HepG2 (cell line): Measurements from ENCODE around the gene CASP3. TPM values are rescaled to one million over a fixed set of nuclear protein-coding genes. Genes with fewer than 3 reads are reported as not detected.

Experiments
- ATAC-seq: fragments of 200-7000 bp; cut with Tn5 transposase; 3 replicates; pipeline ENCODE4 v1.9.1; 2020; ENCODE audit warnings: mild to moderate bottlenecking, moderate library complexity
- BruUV-seq: library from RNA; stranded (reverse); fragments of 400-500 nt; replicated peaks from 2 replicates; lab custom pipeline; 2021; lab: Mats Ljungman, UMichigan
- CTCF ChIA-PET: fragments of 300-600 bp; formaldehyde crosslinking; extraction: SDS; loops from one replicate; lab custom pipeline; 2021; ENCODE audit warnings: low total read pairs, inconsistent platforms, low intra/inter-chr PET ratio; lab: Yijun Ruan, JAX
- POLR2A ChIA-PET: fragments of 350-600 bp; sonication (Branson Sonifier 250); formaldehyde crosslinking; loops from one replicate; lab custom pipeline; 2020; ENCODE audit warnings: antibody characterized with exemption, inconsistent platforms; lab: Yijun Ruan, JAX
- DNase-seq: peaks from one replicate; pipeline ENCODE4 v3.0.0-alpha.2; 2015; ENCODE audit warnings: low spot score
- FAIRE-seq: peaks from 3 replicates; lab custom pipeline; 2011; peaks lifted over from hg19 to GRCh38; lab: Jason Lieb, UNC
- H2AFZ ChIP-seq: one replicate; pipeline ENCODE4 v1.6.1; 2011; ENCODE audit warnings: low read length, inconsistent platforms
- H3K27ac ChIP-seq: fragments of 300-600 bp; 3 replicates; pipeline ENCODE4 v1.8.0; 2011; ENCODE audit warnings: mixed run types, mild to moderate bottlenecking, mixed read lengths, low read length, inconsistent platforms; ENCODE audit not compliant: insufficient read depth; ENCODE audit errors: extremely low read length
- H3K27me3 ChIP-seq, 2 experiments: fragments of 200-600 bp in 1 of 2; 2 replicates in 1 of 2; 3 replicates in 1 of 2; pipeline versions ENCODE4 v1.6.0 to v1.8.0; 2011; ENCODE audit warnings: low read length in 2 of 2, mild to moderate bottlenecking in 2 of 2, moderate library complexity in 2 of 2, inconsistent platforms in 1 of 2; ENCODE audit not compliant: insufficient read depth in 2 of 2, control insufficient read depth in 1 of 2
- H3K36me3 ChIP-seq, 2 experiments: fragments of 200-600 bp in 1 of 2; replicated peaks in 1 of 2; 2 replicates in 1 of 2; 3 replicates in 1 of 2; pipeline versions ENCODE4 v1.5.1 to v1.8.0; 2011; ENCODE audit warnings: low read length in 2 of 2, inconsistent platforms in 1 of 2; ENCODE audit not compliant: insufficient read depth in 2 of 2, control insufficient read depth in 1 of 2
- H3K4me1 ChIP-seq: 2 replicates; pipeline ENCODE4 v1.5.1; 2012; ENCODE audit warnings: low read length, inconsistent platforms; ENCODE audit not compliant: insufficient read depth
- H3K4me2 ChIP-seq: 2 replicates; pipeline ENCODE4 v1.6.0; 2011; ENCODE audit warnings: low read depth, low read length, inconsistent platforms
- H3K4me3 ChIP-seq, 3 experiments: fragments of 200-600 bp in 1 of 3; sonication (generic), shearing (Covaris generic) in 1 of 3; replicated peaks in 1 of 3; 2 replicates each; pipeline ENCODE4 v1.5.1; 2011 to 2016; ENCODE audit warnings: low read length in 3 of 3, inconsistent platforms in 2 of 3, low read depth in 2 of 3, mild to moderate bottlenecking in 2 of 3, control low read depth in 1 of 3, mixed read lengths in 1 of 3; ENCODE audit not compliant: insufficient read depth in 1 of 3
- H3K79me2 ChIP-seq: one replicate; pipeline ENCODE4 v1.6.1; 2011; ENCODE audit warnings: low read length, inconsistent platforms; ENCODE audit not compliant: insufficient read depth
- H3K9ac ChIP-seq: 2 replicates; pipeline ENCODE4 v1.6.0; 2011; ENCODE audit warnings: mild to moderate bottlenecking, low read depth, low read length, inconsistent platforms; ENCODE audit not compliant: insufficient read depth
- H3K9me3 ChIP-seq: 2 replicates; pipeline ENCODE4 v1.5.1; 2012; ENCODE audit warnings: mild to moderate bottlenecking, low read length
- H4K20me1 ChIP-seq: 2 replicates; pipeline ENCODE4 v1.6.0; 2011; ENCODE audit warnings: inconsistent platforms, mild to moderate bottlenecking, low read length, moderate library complexity; ENCODE audit not compliant: insufficient read depth
- AGO2 ChIP-seq: fragments of 200-400 bp; formaldehyde crosslinking; optimal IDR thresholded peaks from 2 replicates; pipeline ENCODE3; 2017; ENCODE audit warnings: mild to moderate bottlenecking, low read depth, low read length, moderate library complexity
- ELF3 ChIP-seq: IDR thresholded peaks from 2 replicates; pipeline ENCODE4 v1.6.1; 2016; ENCODE audit warnings: missing genetic modification reagents, missing compliant biosample characterization
- KLF12 ChIP-seq: sonication (generic); formaldehyde crosslinking; IDR thresholded peaks from 2 replicates; pipeline ENCODE4 v1.4.0; 2020; ENCODE audit warnings: missing genetic modification reagents, borderline replicate concordance
- NBN ChIP-seq: fragments of 450-650 bp; conservative IDR thresholded peaks from 2 replicates; pipeline ENCODE4 v1.6.1; 2017
- NKX3-1 ChIP-seq: sonication (generic); formaldehyde crosslinking; IDR thresholded peaks from 2 replicates; pipeline ENCODE4 v1.5.0; 2020; ENCODE audit warnings: missing genetic modification reagents
- SIN3A ChIP-seq: IDR thresholded peaks from 2 replicates; pipeline ENCODE4 v1.6.1; 2011; ENCODE audit warnings: low read depth, mild to moderate bottlenecking, control low read depth, low read length, borderline replicate concordance
- ZFX ChIP-seq: sonication (generic); formaldehyde crosslinking; IDR thresholded peaks from 2 replicates; pipeline ENCODE4 v1.4.0; 2020; ENCODE audit warnings: mild to moderate bottlenecking, low read depth, missing genetic modification reagents, moderate library complexity
- ZNF670 ChIP-seq: sonication (generic); formaldehyde crosslinking; IDR thresholded peaks from 2 replicates; pipeline ENCODE4 v1.8.0; 2022; ENCODE audit warnings: mild to moderate bottlenecking, missing genetic modification reagents, borderline replicate concordance
- WGBS: methylation state at CpG from one replicate; pipeline ENCODE4 v1.1.6; 2017; ENCODE audit warnings: low lambda C conversion rate; 5-methylcytosine and 5-hydroxymethylcytosine counted together
- in situ Hi-C: cut with HindIII; loops from 2 replicates; pipeline ENCODE4 v1.10.0; 2017; ENCODE audit warnings: low pct_unique_long_range_greater_than_20kb; ENCODE audit not compliant: extremely low pct_ligation_motif_present
- intact Hi-C: fragments of 100-400 bp; cut with micrococcal nuclease; formaldehyde crosslinking; loops from one replicate; pipeline ENCODE4 v1.10.0; 2022; ENCODE audit not compliant: unreplicated experiment
- polyA plus RNA-seq, 8 experiments: library from polyadenylated mRNA; depleted of rRNA in 3 of 8; stranded (reverse) in 7 of 8; unstranded in 1 of 8; fragments of >200 nt; fragmentation: Illumina TruSeq in 4 of 8; extraction: Trizol in 4 of 8; gene quantifications; 2 replicates each; pipeline versions ENCODE4 v1.2.1 to v1.2.3, GENCODE V29; 2011 to 2016; ENCODE audit warnings: low read depth in 4 of 8, missing spikeins in 1 of 8, mixed read lengths in 1 of 8; ENCODE audit not compliant: insufficient read depth in 1 of 8
- total RNA-seq, 5 experiments: library from RNA; depleted of rRNA; stranded (reverse); fragments of >200 nt; fragmentation: Illumina TruSeq; extraction: Trizol; gene quantifications; 2 replicates each; pipeline ENCODE4 v1.2.3, GENCODE V29; 2016; ENCODE audit warnings: low read depth in 1 of 5
- TF ChIP-seq, protein P1 (sequence below): sonication (generic); formaldehyde crosslinking; IDR thresholded peaks from 2 replicates; pipeline ENCODE4 v1.8.0; 2023; ENCODE audit warnings: mild to moderate bottlenecking, missing genetic modification reagents
- TF ChIP-seq, protein P2 (sequence below): sonication (generic); formaldehyde crosslinking; conservative IDR thresholded peaks from 2 replicates; pipeline ENCODE4 v1.8.0; 2022; ENCODE audit warnings: low read depth, missing genetic modification reagents
- TF ChIP-seq, protein P3 (sequence below): sonication (generic); formaldehyde crosslinking; IDR thresholded peaks from 2 replicates; pipeline ENCODE4 v1.8.0; 2022; ENCODE audit warnings: missing genetic modification reagents, mild to moderate bottlenecking, borderline replicate concordance
- TF ChIP-seq, protein P4 (sequence below): sonication (generic); formaldehyde crosslinking; IDR thresholded peaks from 2 replicates; pipeline ENCODE4 v1.4.0; 2020; ENCODE audit warnings: missing genetic modification reagents
- TF ChIP-seq, protein P5 (sequence below): sonication (generic); formaldehyde crosslinking; IDR thresholded peaks from 2 replicates; pipeline ENCODE4 v1.4.0; 2020; ENCODE audit warnings: mild to moderate bottlenecking, missing genetic modification reagents

CASP3 gene
- total and polyA plus RNA-seq, 2 of the 13 experiments (the other 11 are each of a cell fraction or from before 2014, with no cell fraction given), result 26.0 to 77.8 TPM

DNA sequence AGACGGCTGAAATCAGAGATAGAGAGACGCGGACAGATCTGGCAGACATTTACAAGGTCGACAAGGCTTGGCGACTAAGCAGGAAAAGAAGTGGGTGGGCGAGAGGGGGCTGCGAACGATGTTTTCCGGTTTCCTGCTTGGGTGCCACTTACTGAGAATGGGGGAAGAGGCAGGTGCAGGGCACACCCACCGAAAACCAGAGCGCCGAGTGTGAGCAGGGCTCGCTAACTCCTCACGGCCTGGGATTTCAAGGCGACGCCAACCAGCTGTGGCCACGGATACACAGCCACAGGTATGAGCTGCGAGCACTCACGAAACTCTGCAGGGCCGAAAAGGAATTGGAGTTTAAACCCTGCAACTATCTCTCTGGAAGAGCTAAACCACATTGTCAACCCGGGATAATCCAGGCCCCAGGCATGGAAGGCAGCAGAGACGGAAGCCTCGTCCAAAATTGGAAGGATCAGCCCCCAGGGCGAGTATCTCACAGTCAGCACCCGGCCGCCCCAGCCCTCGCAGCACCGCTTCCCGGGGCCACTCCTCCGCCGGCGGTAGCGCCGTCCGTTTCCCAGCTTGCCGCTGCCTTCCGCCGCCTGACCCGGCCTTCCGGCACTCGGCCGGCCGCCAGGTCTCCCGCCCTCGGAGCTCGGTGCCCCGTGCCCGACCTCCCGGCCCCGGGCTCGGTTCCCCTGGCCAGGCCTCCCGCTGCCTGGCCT is 778 bp downstream of the CASP3 start:
- Histone ChIP-seq H3K9ac (peak overlapping the region; percentile 89), H3K4me1 (peaks cover 56% of the 10 kb centered on the region), H3K4me2 (peak overlapping the region; percentile 94), H3K27me3 (no peaks in the 10 kb centered on the region; a peak in 1 of 5 replicates), H4K20me1 (peaks cover 10% of the 10 kb centered on the region; the same call in 1 of the 2 replicates), H3K9me3 (no peaks in the 10 kb centered on the region), H3K4me3 (peak overlapping the region; percentile 84 to 92 (median 86)), H2AFZ (no peak overlapping the region), H3K27ac (peak overlapping the region; percentile 88), H3K36me3 (no peaks in the 10 kb centered on the region), H3K79me2 (peaks cover 60% of the 10 kb centered on the region)
- DNase-seq, result peak; percentile 34
- no peak for FAIRE-seq
- BruUV-seq, result no TSS peak
- ATAC-seq, result peak; percentile 58
- POLR2A ChIA-PET, result interaction anchor here (0.7 to 4.3 kb wide), 13 partner anchors 9 to 249 kb away, joined by 3 to 48 read pairs (median 5); partner anchors contain the start of genes CENPU and IRF2
- intact Hi-C loops (loop anchor here (2.0 to 10.0 kb wide), 4 partner anchors 22 to 384 kb away; partner anchors contain the start of gene IRF2), in situ Hi-C loops (no loop called here)
- CTCF ChIA-PET, result no interaction called here
- WGBS, result under 1% methylated on average over 22 of the region's 52 CpGs
- TF ChIP-seq, protein P1, sequence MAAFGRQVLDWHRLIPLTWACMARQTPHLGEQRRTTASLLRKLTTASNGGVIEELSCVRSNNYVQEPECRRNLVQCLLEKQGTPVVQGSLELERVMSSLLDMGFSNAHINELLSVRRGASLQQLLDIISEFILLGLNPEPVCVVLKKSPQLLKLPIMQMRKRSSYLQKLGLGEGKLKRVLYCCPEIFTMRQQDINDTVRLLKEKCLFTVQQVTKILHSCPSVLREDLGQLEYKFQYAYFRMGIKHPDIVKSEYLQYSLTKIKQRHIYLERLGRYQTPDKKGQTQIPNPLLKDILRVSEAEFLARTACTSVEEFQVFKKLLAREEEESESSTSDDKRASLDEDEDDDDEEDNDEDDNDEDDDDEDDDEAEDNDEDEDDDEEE, result 0 out of 2 replicates have a peak, but pooled peaks have one; percentile 72
- peak; percentile 31; the same call in 1 of the 2 replicates for TF ChIP-seq SIN3A
- no peak for TF ChIP-seq ELF3 (CRISPR knock-in tag)
- 0 out of 2 replicates have a peak, but pooled peaks have one; percentile 27 for TF ChIP-seq KLF12
- TF ChIP-seq AGO2, result peak; percentile 73
- TF ChIP-seq ZFX (CRISPR knock-in tag), result peak; percentile 53
- TF ChIP-seq, protein P2, sequence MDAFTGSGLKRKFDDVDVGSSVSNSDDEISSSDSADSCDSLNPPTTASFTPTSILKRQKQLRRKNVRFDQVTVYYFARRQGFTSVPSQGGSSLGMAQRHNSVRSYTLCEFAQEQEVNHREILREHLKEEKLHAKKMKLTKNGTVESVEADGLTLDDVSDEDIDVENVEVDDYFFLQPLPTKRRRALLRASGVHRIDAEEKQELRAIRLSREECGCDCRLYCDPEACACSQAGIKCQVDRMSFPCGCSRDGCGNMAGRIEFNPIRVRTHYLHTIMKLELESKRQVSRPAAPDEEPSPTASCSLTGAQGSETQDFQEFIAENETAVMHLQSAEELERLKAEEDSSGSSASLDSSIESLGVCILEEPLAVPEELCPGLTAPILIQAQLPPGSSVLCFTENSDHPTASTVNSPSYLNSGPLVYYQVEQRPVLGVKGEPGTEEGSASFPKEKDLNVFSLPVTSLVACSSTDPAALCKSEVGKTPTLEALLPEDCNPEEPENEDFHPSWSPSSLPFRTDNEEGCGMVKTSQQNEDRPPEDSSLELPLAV (CRISPR knock-in tag), result no peak
- TF ChIP-seq, protein P3, sequence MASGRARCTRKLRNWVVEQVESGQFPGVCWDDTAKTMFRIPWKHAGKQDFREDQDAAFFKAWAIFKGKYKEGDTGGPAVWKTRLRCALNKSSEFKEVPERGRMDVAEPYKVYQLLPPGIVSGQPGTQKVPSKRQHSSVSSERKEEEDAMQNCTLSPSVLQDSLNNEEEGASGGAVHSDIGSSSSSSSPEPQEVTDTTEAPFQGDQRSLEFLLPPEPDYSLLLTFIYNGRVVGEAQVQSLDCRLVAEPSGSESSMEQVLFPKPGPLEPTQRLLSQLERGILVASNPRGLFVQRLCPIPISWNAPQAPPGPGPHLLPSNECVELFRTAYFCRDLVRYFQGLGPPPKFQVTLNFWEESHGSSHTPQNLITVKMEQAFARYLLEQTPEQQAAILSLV (CRISPR knock-in tag), result no peak
- TF ChIP-seq, protein P4, sequence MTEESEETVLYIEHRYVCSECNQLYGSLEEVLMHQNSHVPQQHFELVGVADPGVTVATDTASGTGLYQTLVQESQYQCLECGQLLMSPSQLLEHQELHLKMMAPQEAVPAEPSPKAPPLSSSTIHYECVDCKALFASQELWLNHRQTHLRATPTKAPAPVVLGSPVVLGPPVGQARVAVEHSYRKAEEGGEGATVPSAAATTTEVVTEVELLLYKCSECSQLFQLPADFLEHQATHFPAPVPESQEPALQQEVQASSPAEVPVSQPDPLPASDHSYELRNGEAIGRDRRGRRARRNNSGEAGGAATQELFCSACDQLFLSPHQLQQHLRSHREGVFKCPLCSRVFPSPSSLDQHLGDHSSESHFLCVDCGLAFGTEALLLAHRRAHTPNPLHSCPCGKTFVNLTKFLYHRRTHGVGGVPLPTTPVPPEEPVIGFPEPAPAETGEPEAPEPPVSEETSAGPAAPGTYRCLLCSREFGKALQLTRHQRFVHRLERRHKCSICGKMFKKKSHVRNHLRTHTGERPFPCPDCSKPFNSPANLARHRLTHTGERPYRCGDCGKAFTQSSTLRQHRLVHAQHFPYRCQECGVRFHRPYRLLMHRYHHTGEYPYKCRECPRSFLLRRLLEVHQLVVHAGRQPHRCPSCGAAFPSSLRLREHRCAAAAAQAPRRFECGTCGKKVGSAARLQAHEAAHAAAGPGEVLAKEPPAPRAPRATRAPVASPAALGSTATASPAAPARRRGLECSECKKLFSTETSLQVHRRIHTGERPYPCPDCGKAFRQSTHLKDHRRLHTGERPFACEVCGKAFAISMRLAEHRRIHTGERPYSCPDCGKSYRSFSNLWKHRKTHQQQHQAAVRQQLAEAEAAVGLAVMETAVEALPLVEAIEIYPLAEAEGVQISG (CRISPR knock-in tag), result peak; percentile 5
- TF ChIP-seq, protein P5, sequence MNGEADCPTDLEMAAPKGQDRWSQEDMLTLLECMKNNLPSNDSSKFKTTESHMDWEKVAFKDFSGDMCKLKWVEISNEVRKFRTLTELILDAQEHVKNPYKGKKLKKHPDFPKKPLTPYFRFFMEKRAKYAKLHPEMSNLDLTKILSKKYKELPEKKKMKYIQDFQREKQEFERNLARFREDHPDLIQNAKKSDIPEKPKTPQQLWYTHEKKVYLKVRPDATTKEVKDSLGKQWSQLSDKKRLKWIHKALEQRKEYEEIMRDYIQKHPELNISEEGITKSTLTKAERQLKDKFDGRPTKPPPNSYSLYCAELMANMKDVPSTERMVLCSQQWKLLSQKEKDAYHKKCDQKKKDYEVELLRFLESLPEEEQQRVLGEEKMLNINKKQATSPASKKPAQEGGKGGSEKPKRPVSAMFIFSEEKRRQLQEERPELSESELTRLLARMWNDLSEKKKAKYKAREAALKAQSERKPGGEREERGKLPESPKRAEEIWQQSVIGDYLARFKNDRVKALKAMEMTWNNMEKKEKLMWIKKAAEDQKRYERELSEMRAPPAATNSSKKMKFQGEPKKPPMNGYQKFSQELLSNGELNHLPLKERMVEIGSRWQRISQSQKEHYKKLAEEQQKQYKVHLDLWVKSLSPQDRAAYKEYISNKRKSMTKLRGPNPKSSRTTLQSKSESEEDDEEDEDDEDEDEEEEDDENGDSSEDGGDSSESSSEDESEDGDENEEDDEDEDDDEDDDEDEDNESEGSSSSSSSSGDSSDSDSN (CRISPR knock-in tag), result peak; percentile 83; the same call in 1 of the 2 replicates
- TF ChIP-seq NKX3-1, result 0 out of 2 replicates have a peak, but pooled peaks have one; percentile 2
- TF ChIP-seq ZNF670 (CRISPR knock-in tag), result no peak
- TF ChIP-seq NBN, result no peak
